WTC11 (cell line): Measurements from ENCODE around the gene ZNF710. TPM values are rescaled to one million over a fixed set of nuclear protein-coding genes. Genes with fewer than 3 reads are reported as not detected.

Experiments
- ATAC-seq: fragments of 200-7000 bp; cut with Tn5 transposase; 2 replicates; pipeline ENCODE4 v1.10.0; 2021; ENCODE audit warnings: mild to moderate bottlenecking, moderate library complexity
- CTCF ChIA-PET: fragments of 300-600 bp; sonication (Branson Sonifier 250); formaldehyde crosslinking; loops from one replicate; lab custom pipeline; 2021; ENCODE audit warnings: antibody characterized with exemption; lab: Charles Lee
- POLR2A ChIA-PET: fragments of 350-600 bp; sonication (Branson Sonifier 250); formaldehyde crosslinking; loops from one replicate; lab custom pipeline; 2021; ENCODE audit warnings: antibody characterized with exemption; lab: Charles Lee
- DNase-seq: peaks from one replicate; pipeline ENCODE4 v3.0.0; 2021; ENCODE audit warnings: low spot score
- H3K27ac Mint-ChIP-seq: 2 replicates; pipeline ENCODE4 v1.8.0; 2021; ENCODE audit warnings: mixed read lengths
- H3K27me3 Mint-ChIP-seq: 2 replicates; pipeline ENCODE4 v1.8.0; 2021; ENCODE audit warnings: low read depth, mild to moderate bottlenecking, moderate library complexity, mixed read lengths
- H3K36me3 Mint-ChIP-seq: 2 replicates; pipeline ENCODE4 v1.8.0; 2021; ENCODE audit warnings: mixed read lengths
- H3K4me1 Mint-ChIP-seq: 2 replicates; pipeline ENCODE4 v1.8.0; 2022; ENCODE audit warnings: mixed read lengths
- H3K4me3 Mint-ChIP-seq: 2 replicates; pipeline ENCODE4 v1.8.0; 2021; ENCODE audit warnings: mild to moderate bottlenecking, moderate library complexity, mixed read lengths
- H3K9me3 Mint-ChIP-seq: 2 replicates; pipeline ENCODE4 v1.8.0; 2021; ENCODE audit warnings: mixed read lengths
- AFF4 ChIP-seq: sonication (generic); formaldehyde crosslinking; IDR thresholded peaks from 2 replicates; pipeline ENCODE4 v1.8.1; 2023; ENCODE audit warnings: mild to moderate bottlenecking, missing genetic modification reagents, borderline replicate concordance
- CREB1 ChIP-seq: sonication (generic); formaldehyde crosslinking; IDR thresholded peaks from 2 replicates; pipeline ENCODE4 v1.8.0; 2023; ENCODE audit warnings: mild to moderate bottlenecking, missing genetic modification reagents
- E2F1 ChIP-seq: sonication (generic); formaldehyde crosslinking; IDR thresholded peaks from 2 replicates; pipeline ENCODE4 v1.8.0; 2022; ENCODE audit warnings: mild to moderate bottlenecking, missing genetic modification reagents
- E2F4 ChIP-seq: sonication (generic); formaldehyde crosslinking; IDR thresholded peaks from 2 replicates; pipeline ENCODE4 v1.8.1; 2022; ENCODE audit warnings: low read depth, mild to moderate bottlenecking, moderate library complexity, missing genetic modification reagents, borderline replicate concordance
- ETV6 ChIP-seq: sonication (generic); formaldehyde crosslinking; IDR thresholded peaks from 2 replicates; pipeline ENCODE4 v1.8.1; 2022; ENCODE audit warnings: mild to moderate bottlenecking, missing genetic modification reagents
- FOXJ3 ChIP-seq: sonication (generic); formaldehyde crosslinking; IDR thresholded peaks from 2 replicates; pipeline ENCODE4 v1.9.0; 2021; ENCODE audit warnings: missing genetic modification reagents, mild to moderate bottlenecking, borderline replicate concordance
- GABPB1 ChIP-seq: sonication (generic); formaldehyde crosslinking; IDR thresholded peaks from 2 replicates; pipeline ENCODE4 v1.8.1; 2023; ENCODE audit warnings: mild to moderate bottlenecking, missing genetic modification reagents
- MXD4 ChIP-seq: fragments of 250-450 bp; sonication (Bioruptor Pico); IDR thresholded peaks from 2 replicates; pipeline ENCODE4 v1.8.0; 2021; ENCODE audit warnings: mild to moderate bottlenecking, moderate library complexity, borderline replicate concordance
- NFYB ChIP-seq: sonication (generic); formaldehyde crosslinking; conservative IDR thresholded peaks from 2 replicates; pipeline ENCODE4 v1.8.0; 2022; ENCODE audit warnings: low read depth, missing genetic modification reagents
- TEAD1 ChIP-seq: sonication (generic); formaldehyde crosslinking; IDR thresholded peaks from 2 replicates; pipeline ENCODE4 v1.8.0; 2022; ENCODE audit warnings: mild to moderate bottlenecking, missing genetic modification reagents
- USF2 ChIP-seq: sonication (generic); formaldehyde crosslinking; IDR thresholded peaks from 2 replicates; pipeline ENCODE4 v1.8.1; 2023; ENCODE audit warnings: mild to moderate bottlenecking, missing genetic modification reagents, moderate library complexity
- ZNF138 ChIP-seq: sonication (generic); formaldehyde crosslinking; conservative IDR thresholded peaks from 2 replicates; pipeline ENCODE4 v1.8.1; 2022; ENCODE audit warnings: mild to moderate bottlenecking, moderate library complexity, missing genetic modification reagents
- total RNA-seq: library from RNA; stranded (reverse); gene quantifications from 3 replicates; pipeline ENCODE4 v1.2.3, GENCODE V29; 2021

ZNF710 gene
- total RNA-seq, 1 experiment from 2014 or later, result 25.9 TPM

GRCh38 chr15:90024406-90024805 lies 23.3 kb downstream of the ZNF710 start (continued):
- TF ChIP-seq MXD4 (no peak), CREB1 (no peak), GABPB1 (CRISPR knock-in tag) (no peak), NFYB (CRISPR knock-in tag) (no peak), AFF4 (CRISPR knock-in tag) (no peak), E2F4 (CRISPR knock-in tag) (no peak)

GRCh38 chr15:90025489-90026033 lies 24.4 kb downstream of the ZNF710 start:
- ATAC-seq, result no peak

GRCh38 chr15:90028376-90028944 lies 27.3 kb downstream of the ZNF710 start:
- no peaks in the 10 kb centered on the region; the same call in 1 of the 2 replicates for H3K36me3 Mint-ChIP-seq
- H3K27ac Mint-ChIP-seq, result no peak overlapping the region
- TF ChIP-seq TEAD1 (CRISPR knock-in tag), result no peak
- TF ChIP-seq, all 79 proteins: peak for 0
- ChIA-PET POLR2A (interaction anchor here (0.6 kb wide), 1 partner anchor 47 kb away, joined by 3 read pairs; no protein-coding TSS in a partner anchor), CTCF (interaction anchor here (1.0 kb wide), 1 partner anchor 59 kb away, joined by 4 read pairs; no protein-coding TSS in a partner anchor)
- Mint-ChIP-seq H3K9me3 (no peaks in the 10 kb centered on the region), H3K4me1 (peaks cover 30% of the 10 kb centered on the region), H3K4me3 (no peak overlapping the region), H3K27me3 (no peaks in the 10 kb centered on the region)
- no peak for ATAC-seq
- DNase-seq, result no peak

More at GRCh38 chr15:90025489-90026033, 24.4 kb downstream of the ZNF710 start:
- ChIA-PET POLR2A (interaction anchor here (0.6 to 0.7 kb wide), 2 partner anchors 40 to 251 kb away, joined by 4 read pairs; no protein-coding TSS in a partner anchor), CTCF (no interaction called here)
- DNase-seq, result no peak
- no peaks in the 10 kb centered on the region for H3K9me3 Mint-ChIP-seq
- peaks cover 22% of the 10 kb centered on the region for H3K4me1 Mint-ChIP-seq
- H3K27me3 Mint-ChIP-seq, result no peaks in the 10 kb centered on the region
- TF ChIP-seq ZNF138 (CRISPR knock-in tag) (no peak), USF2 (CRISPR knock-in tag) (no peak), FOXJ3 (CRISPR knock-in tag) (no peak), CREB1 (no peak), E2F1 (CRISPR knock-in tag) (no peak), ETV6 (CRISPR knock-in tag) (no peak)
- TF ChIP-seq, all 79 proteins: peak for 0
- Mint-ChIP-seq H3K4me3 (no peak overlapping the region), H3K36me3 (no peaks in the 10 kb centered on the region; the same call in 1 of the 2 replicates), H3K27ac (no peak overlapping the region)
